ENCODE measurements around the gene DDX23.

- TF ChIP-seq CTCF (IDR thresholded peaks at IDR 0.05; ENCODE audit: low read depth, low read length, poor library complexity, severe bottlenecking) (peak; percentile 57), EZH2phosphoT487 (IDR thresholded peaks at IDR 0.05; ENCODE audit: borderline replicate concordance, low read length) (no peak)
Measured at GRCh38 chr12:48818831-48819590, 33.0 kb downstream of the DDX23 start.

Measured in DOHH2 (cell line).